Astrocyte of the spinal cord (primary cell): Measurements from ENCODE around the gene DPPA3.
"Not testable (repeated sequence)": the region's sequence is repeated elsewhere in the genome, so short reads cannot be mapped to it uniquely, and the experiment has no call there.

ENCODE experiments used
- DNase-seq: peaks from one replicate; pipeline ENCODE4 v3.0.0; 2011; ENCODE audit warnings: low read depth, low spot score
- H3K4me3 ChIP-seq: 2 replicates; pipeline ENCODE4 v1.5.1; 2011; ENCODE audit warnings: low read depth, mild to moderate bottlenecking, low read length, moderate library complexity
- in situ Hi-C: cut with HindIII; loops from 2 replicates; pipeline ENCODE4 v1.10.0; 2017; ENCODE audit warnings: low sequenced_read_pairs
- TF ChIP-seq, protein P1 (sequence below): IDR thresholded peaks from 2 replicates; pipeline ENCODE4 v1.5.1; 2012; ENCODE audit warnings: low read depth, mild to moderate bottlenecking, low read length, inconsistent platforms

Gene DPPA3

DNA sequence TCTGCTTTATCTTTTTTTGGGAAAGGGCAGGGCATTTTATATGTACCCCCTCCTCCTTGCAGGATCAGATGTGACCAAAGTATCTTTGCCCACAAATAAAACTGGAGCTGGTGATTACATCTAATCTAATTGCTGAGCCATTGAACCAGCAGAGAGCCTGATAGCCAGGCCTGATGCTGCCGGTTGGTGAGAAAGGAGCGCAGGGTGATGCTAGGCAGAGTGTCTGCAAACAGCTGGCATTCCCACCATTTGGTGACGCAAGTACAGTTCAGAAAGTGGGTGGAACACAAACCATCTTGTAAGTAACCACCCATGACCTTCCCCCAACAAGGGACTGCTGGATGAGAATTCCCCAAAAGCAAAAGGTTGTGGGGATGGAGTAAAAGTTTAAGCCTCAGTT is 12.7 kb downstream of the DPPA3 start:
- in situ Hi-C loops, result no loop called here
- no peak for DNase-seq
- TF ChIP-seq, protein P1, sequence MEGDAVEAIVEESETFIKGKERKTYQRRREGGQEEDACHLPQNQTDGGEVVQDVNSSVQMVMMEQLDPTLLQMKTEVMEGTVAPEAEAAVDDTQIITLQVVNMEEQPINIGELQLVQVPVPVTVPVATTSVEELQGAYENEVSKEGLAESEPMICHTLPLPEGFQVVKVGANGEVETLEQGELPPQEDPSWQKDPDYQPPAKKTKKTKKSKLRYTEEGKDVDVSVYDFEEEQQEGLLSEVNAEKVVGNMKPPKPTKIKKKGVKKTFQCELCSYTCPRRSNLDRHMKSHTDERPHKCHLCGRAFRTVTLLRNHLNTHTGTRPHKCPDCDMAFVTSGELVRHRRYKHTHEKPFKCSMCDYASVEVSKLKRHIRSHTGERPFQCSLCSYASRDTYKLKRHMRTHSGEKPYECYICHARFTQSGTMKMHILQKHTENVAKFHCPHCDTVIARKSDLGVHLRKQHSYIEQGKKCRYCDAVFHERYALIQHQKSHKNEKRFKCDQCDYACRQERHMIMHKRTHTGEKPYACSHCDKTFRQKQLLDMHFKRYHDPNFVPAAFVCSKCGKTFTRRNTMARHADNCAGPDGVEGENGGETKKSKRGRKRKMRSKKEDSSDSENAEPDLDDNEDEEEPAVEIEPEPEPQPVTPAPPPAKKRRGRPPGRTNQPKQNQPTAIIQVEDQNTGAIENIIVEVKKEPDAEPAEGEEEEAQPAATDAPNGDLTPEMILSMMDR, result no peak
- H3K4me3 ChIP-seq, result no peak overlapping the region

GRCh38 chr12:7729746-7730145 is 18.5 kb downstream of the DPPA3 start:
- H3K4me3 ChIP-seq, result no peak overlapping the region
- no peak for DNase-seq
- in situ Hi-C loops, result no loop called here
- TF ChIP-seq, protein P1, result no peak

DNA sequence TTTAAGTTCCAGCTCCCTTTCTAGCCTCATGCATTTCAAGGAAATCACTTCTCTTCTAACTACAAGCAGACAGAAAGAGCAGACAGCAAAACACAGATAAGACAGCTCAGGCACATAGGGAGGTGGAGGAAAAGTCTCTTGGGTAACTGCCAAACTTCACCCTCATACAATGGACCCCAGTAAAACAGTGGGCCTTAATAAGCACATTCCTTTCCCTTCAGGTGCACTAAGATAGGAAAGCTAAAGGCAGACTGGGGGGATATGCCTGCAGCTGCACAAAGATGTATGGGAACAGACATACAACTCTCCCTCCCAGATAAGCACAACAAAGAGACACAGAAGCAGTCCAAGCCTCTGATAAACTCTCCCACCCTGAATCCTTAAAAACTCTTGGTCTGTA is 19.8 kb downstream of the DPPA3 start:
- in situ Hi-C loops, DNase-seq, H3K4me3 ChIP-seq: not testable (repeated sequence)

GRCh38 chr12:7731486-7731885 is 20.3 kb downstream of the DPPA3 start:
- DNase-seq, result no peak
- in situ Hi-C loops, result no loop called here
- no peak overlapping the region for H3K4me3 ChIP-seq
- TF ChIP-seq, protein P1, result no peak

DNA sequence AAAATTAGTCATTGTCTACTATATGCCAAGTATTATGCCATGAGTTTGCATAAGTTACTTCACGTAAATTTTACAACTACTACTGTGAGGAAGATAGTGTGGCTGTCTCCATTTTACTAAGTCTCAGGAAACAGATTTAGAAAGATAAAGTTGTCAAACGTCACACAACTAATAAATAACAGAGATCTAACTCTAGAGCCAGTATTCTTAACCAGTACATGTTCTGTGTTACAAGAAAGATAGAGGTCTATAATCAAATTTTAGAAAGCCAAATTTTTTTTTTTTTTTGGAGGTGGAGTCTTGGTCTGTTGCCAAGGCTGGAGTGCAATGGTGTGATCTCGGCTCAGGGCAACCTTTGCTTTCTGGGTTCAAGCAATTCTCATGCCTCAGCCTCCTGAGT is 21.8 kb downstream of the DPPA3 start:
- DNase-seq, result no peak
- in situ Hi-C loops, result no loop called here
- H3K4me3 ChIP-seq, result no peak overlapping the region
- TF ChIP-seq, protein P1, result no peak

- in situ Hi-C loops, result no loop called here
- H3K4me3 ChIP-seq, result no peak within 1 kb of the TSS
- no peak for DNase-seq
- TF ChIP-seq, protein P1, result no peak
Measured at GRCh38 chr12:7747246-7747645, 36.0 kb downstream of the DPPA3 start, which contains the start of gene CLEC4C. CLEC4C (minus strand) TSS chr12:7747375; CDS start chr12:7747348, 27 bp downstream.

GRCh38 chr12:7748852-7749251 is 37.6 kb downstream of the DPPA3 start:
- in situ Hi-C loops, result no loop called here
- no peak for DNase-seq
- no peak overlapping the region for H3K4me3 ChIP-seq
- TF ChIP-seq, protein P1, result no peak
